ENCODE results near the gene TMEM213.

TMEM213 gene

GRCh38 chr7:138842111-138842510, 44.3 kb downstream of the TMEM213 start:
- no peak for DNase-seq (ENCODE audit: low read depth)

- DNase-seq (ENCODE audit: low read depth), result no peak
These were observed 46.1 kb downstream of the TMEM213 start for GRCh38 chr7:138843632-138844580.

- no peak for DNase-seq (ENCODE audit: low read depth)
These were observed 47.9 kb downstream of the TMEM213 start for GRCh38 chr7:138845711-138846110.

GRCh38 chr7:138848056-138848980, 50.5 kb downstream of the TMEM213 start:
- no peak for DNase-seq (ENCODE audit: low read depth)

- no peak for DNase-seq (ENCODE audit: low read depth)
These were observed 51.9 kb downstream of the TMEM213 start for GRCh38 chr7:138849701-138850100.

- no peak for DNase-seq (ENCODE audit: low read depth)
These were observed 54.7 kb downstream of the TMEM213 start for GRCh38 chr7:138852469-138852868.

- DNase-seq (ENCODE audit: low read depth), result no peak
These were observed 55.7 kb downstream of the TMEM213 start for GRCh38 chr7:138853448-138853847.

- DNase-seq (ENCODE audit: low read depth), result no peak
These were observed 56.4 kb downstream of the TMEM213 start for GRCh38 chr7:138854115-138854645.

- DNase-seq (ENCODE audit: low read depth), result no peak
These were observed 59.9 kb downstream of the TMEM213 start for GRCh38 chr7:138857728-138858127.

- DNase-seq (ENCODE audit: low read depth), result no peak
These were observed 63.3 kb downstream of the TMEM213 start for GRCh38 chr7:138861051-138861450.

GRCh38 chr7:138863931-138864330, 66.1 kb downstream of the TMEM213 start:
- no peak for DNase-seq (ENCODE audit: low read depth)

- DNase-seq (ENCODE audit: low read depth), result no peak
These were observed 66.9 kb downstream of the TMEM213 start for GRCh38 chr7:138864667-138865066.

- peak; percentile 7 for DNase-seq (ENCODE audit: low read depth)
These were observed 68.0 kb downstream of the TMEM213 start for GRCh38 chr7:138865843-138866242.

GRCh38 chr7:138866353-138866752, 68.6 kb downstream of the TMEM213 start:
- no peak for DNase-seq (ENCODE audit: low read depth)

- no peak for DNase-seq (ENCODE audit: low read depth)
These were observed 70.0 kb downstream of the TMEM213 start for GRCh38 chr7:138867744-138868143.

- DNase-seq (ENCODE audit: low read depth), result no peak
These were observed 70.9 kb downstream of the TMEM213 start for GRCh38 chr7:138868711-138869110.

- DNase-seq (ENCODE audit: low read depth), result no peak
These were observed 71.6 kb downstream of the TMEM213 start for GRCh38 chr7:138869353-138869752.

GRCh38 chr7:138871065-138871813, 73.4 kb downstream of the TMEM213 start:
- DNase-seq (ENCODE audit: low read depth), result no peak

- DNase-seq (ENCODE audit: low read depth), result no peak
These were observed 74.0 kb downstream of the TMEM213 start for GRCh38 chr7:138871814-138872090.

GRCh38 chr7:138872576-138872975, 74.8 kb downstream of the TMEM213 start:
- DNase-seq (ENCODE audit: low read depth), result no peak

GRCh38 chr7:138873220-138873892, 75.6 kb downstream of the TMEM213 start:
- no peak for DNase-seq (ENCODE audit: low read depth)
